Muscle of leg (tissue), 11 donors: Measurements from ENCODE around the gene DOCK2. TPM values are rescaled to one million over a fixed set of nuclear protein-coding genes. Genes with fewer than 3 reads are reported as not detected.

Source experiments
- DNase-seq: peaks from one replicate; pipeline ENCODE4 v3.0.0; 2013
- H3K27ac ChIP-seq: one replicate; pipeline ENCODE4 v1.5.1; 2013; ENCODE audit warnings: mild to moderate bottlenecking, low read length, control low read depth
- H3K27me3 ChIP-seq: one replicate; pipeline ENCODE4 v1.6.1; 2013; ENCODE audit warnings: low read length; ENCODE audit not compliant: control insufficient read depth, insufficient read depth
- H3K36me3 ChIP-seq: one replicate; pipeline ENCODE4 v1.6.1; 2013; ENCODE audit warnings: low read length; ENCODE audit not compliant: control insufficient read depth, insufficient read depth
- H3K4me1 ChIP-seq: one replicate; pipeline ENCODE4 v1.6.1; 2013; ENCODE audit warnings: low read length; ENCODE audit not compliant: control insufficient read depth, insufficient read depth
- H3K4me3 ChIP-seq: one replicate; pipeline ENCODE4 v1.5.1; 2013; ENCODE audit warnings: low read length, control low read depth
- H3K9me3 ChIP-seq: replicated peaks from 2 replicates; pipeline ENCODE4 v1.6.1; 2013; ENCODE audit warnings: low read depth, low read length; ENCODE audit not compliant: control insufficient read depth
- WGBS: methylation state at CpG from one replicate; pipeline ENCODE4 v1.1.5; 2013; ENCODE audit warnings: missing lambda C conversion rate; ENCODE audit not compliant: insufficient coverage; 5-methylcytosine and 5-hydroxymethylcytosine counted together
- polyA plus RNA-seq, 8 donors: library from polyadenylated mRNA; unstranded; fragments of 120-200 nt; gene quantifications; one replicate each; pipeline versions ENCODE4 v1.2.1 to v1.2.3, GENCODE V29; 2013; ENCODE audit warnings: inconsistent platforms in 1 of 8, low replicate concordance in 1 of 8; ENCODE audit not compliant: insufficient read length in 8 of 8, insufficient read depth in 1 of 8
- total RNA-seq: library from RNA; stranded (reverse); fragments of 120-200 nt; gene quantifications from one replicate; pipeline ENCODE4 v1.2.4, GENCODE V29; 2013

Gene DOCK2
- total and polyA plus RNA-seq, 9 donors = 3.4 to 4.5 (median 3.8) TPM

DNA sequence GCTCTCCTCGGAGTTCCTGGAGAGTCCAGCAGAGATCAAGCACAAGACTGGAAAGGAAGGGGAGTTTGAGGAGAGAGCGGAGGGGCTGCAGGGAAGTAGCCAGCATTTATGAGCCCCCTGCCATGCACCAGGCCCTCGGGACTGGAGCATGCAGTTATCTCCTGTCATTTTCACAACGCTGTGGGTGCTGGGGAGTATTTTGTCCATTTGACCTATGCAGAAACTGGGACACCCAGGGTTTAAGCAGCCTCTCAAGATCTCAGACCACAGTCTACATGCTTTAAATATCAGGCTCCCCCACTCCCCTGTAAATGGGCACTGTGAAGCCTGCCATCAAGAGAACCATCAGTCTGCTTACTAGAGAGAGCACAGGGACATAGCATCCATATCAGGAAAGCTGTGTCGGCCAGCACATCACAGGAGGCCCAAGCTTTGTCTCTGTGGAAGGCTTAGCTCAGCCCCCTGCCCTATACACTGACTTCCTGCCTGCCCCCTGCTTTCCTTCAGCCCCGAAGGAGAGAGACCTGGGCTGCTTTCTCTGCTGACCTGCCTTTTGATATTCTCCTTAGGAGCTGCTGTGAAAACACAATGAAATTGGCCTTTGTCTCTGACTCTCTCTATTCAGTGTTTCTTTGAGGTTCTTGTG is 475.9 kb downstream of the DOCK2 start:
- no peak overlapping the region for H3K4me3 ChIP-seq
- DNase-seq = no peak
- no peaks in the 10 kb centered on the region for H3K9me3 ChIP-seq
- WGBS = 23% methylated on average over 3 of the region's 6 CpGs
- H3K27ac ChIP-seq = no peak overlapping the region
- no peaks in the 10 kb centered on the region for H3K27me3 ChIP-seq
- peaks cover 8% of the 10 kb centered on the region for H3K4me1 ChIP-seq
- no peaks in the 10 kb centered on the region for H3K36me3 ChIP-seq

DNA sequence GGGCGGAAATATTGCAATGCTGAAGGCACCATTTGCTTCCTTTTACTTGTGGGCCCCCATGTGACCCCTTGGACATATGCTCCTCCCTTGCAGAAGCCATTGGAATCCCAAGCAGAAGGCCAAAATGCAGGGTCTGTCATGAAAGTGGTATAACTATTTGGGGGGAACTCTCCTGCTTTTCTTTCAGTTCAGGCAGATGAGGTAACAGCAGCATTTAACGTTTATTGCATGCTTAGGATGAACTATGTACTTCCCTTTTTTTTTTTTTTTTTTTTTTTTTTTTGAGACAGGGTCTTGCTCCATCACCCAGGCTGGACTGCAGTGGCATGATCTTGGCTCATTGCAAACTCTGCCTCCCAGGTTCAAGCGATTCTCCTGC is 476.4 kb downstream of the DOCK2 start:
- Histone ChIP-seq H3K27me3 (no peaks in the 10 kb centered on the region), H3K27ac (no peak overlapping the region)
- WGBS = 100% methylated on average over 1 of the region's 3 CpGs

DNA sequence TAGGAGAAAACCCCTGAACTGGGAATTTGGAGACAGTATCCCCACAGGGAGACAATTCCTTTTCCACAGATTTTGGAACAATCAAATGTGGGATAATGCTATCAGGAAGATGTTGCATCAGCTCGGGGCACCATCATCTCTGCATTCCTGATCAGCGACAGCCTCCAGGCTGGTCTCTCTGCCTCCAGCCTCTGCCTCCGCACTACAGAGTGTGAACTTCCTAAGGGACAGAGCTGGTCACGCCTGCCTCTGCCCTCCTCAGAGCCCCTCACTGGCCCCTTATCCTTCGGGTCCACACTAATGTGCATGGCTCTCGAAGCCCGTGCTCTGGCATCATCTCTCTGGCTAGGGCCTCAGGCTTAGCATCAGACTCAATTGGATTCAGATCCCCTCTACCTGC is 477.2 kb downstream of the DOCK2 start:
- 88% methylated on average over 6 of the region's 7 CpGs for WGBS
- DNase-seq = no peak
- Histone ChIP-seq H3K27ac (no peak overlapping the region), H3K4me1 (peaks cover 5% of the 10 kb centered on the region), H3K27me3 (no peaks in the 10 kb centered on the region), H3K36me3 (no peaks in the 10 kb centered on the region), H3K9me3 (no peaks in the 10 kb centered on the region), H3K4me3 (no peak overlapping the region)

More for the DNA sequence above, 476.4 kb downstream of the DOCK2 start:
- Histone ChIP-seq H3K4me3 (no peak overlapping the region), H3K9me3 (no peaks in the 10 kb centered on the region), H3K36me3 (no peaks in the 10 kb centered on the region), H3K4me1 (peaks cover 8% of the 10 kb centered on the region)
- DNase-seq = no peak

DNA sequence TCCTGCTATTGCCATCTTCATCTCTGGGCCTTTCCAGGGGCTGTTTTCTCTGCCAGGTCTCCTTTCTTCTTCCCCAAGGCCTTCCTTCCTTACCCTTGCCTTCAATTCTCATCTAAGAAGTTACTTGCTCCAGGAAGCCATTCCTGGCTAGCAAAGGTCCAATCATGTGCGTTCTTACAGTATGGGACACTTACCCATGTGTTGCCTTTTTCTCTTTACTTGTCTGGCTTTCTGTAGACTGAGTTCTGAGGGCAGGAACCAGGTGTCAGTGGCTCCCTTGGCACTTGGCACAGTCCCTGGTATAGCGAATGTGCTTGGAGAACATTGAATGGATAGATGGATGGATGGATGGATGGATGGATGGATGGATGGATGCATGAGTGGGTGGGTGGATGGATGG is 478.9 kb downstream of the DOCK2 start:
- no peak overlapping the region for H3K4me3 ChIP-seq
- H3K9me3 ChIP-seq = no peaks in the 10 kb centered on the region
- no peaks in the 10 kb centered on the region for H3K4me1 ChIP-seq
- no peak overlapping the region for H3K27ac ChIP-seq
- WGBS = 93% methylated on average over 2 of the region's 2 CpGs
- no peaks in the 10 kb centered on the region for H3K27me3 ChIP-seq
- H3K36me3 ChIP-seq = no peaks in the 10 kb centered on the region
- no peak for DNase-seq

DNA sequence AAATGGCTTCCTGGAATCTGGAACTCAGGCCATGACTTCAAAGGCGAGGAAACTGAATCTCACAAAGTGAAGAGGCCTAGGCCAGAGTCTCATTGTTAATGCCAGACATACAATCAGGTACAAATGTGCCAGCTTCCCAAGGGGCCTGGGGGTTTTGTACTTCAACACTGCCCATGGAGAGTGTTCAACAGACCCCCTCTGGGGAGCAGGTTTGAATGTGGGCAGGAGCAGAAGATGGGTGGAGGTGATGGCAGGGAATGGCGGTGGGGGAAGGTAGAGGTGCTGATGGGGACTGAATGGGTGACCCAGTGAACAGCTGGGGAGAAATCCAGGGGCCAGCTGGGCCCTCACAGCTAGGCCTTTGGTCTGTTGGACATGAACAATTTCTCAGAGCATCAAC is 480.7 kb downstream of the DOCK2 start:
- no peak for DNase-seq

DNA sequence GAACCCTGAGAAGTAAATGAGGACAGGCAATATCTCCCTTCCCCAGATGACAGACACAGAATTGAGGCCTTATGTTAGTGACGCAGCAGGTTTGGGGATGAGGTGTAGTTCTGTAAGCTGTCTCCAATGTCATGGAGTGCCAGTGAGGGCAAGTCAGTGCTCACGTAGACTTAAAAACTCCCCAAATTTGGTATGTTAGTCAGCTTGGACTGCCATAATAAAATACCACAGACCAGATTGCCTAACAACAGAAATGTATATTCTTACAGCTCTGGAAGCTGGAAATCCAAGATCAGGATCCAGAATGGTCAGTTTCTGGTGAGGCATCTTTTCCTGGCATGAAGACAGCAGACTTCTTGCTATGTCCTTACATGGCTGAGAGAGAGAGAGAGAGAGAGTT is 483.5 kb downstream of the DOCK2 start:
- no peaks in the 10 kb centered on the region for H3K4me1 ChIP-seq
- no peaks in the 10 kb centered on the region for H3K9me3 ChIP-seq
- H3K27ac ChIP-seq = no peak overlapping the region
- no peaks in the 10 kb centered on the region for H3K36me3 ChIP-seq
- no peak for DNase-seq
- WGBS = no CpG with 5 or more reads among the region's 2 CpGs
- no peaks in the 10 kb centered on the region for H3K27me3 ChIP-seq
- H3K4me3 ChIP-seq = no peak overlapping the region

More for the DNA sequence above, 480.7 kb downstream of the DOCK2 start:
- Histone ChIP-seq H3K36me3 (no peaks in the 10 kb centered on the region), H3K4me3 (no peak overlapping the region), H3K4me1 (no peaks in the 10 kb centered on the region), H3K27me3 (no peaks in the 10 kb centered on the region), H3K27ac (no peak overlapping the region), H3K9me3 (no peaks in the 10 kb centered on the region)
- 73% methylated on average over 1 of the region's 2 CpGs for WGBS

DNA sequence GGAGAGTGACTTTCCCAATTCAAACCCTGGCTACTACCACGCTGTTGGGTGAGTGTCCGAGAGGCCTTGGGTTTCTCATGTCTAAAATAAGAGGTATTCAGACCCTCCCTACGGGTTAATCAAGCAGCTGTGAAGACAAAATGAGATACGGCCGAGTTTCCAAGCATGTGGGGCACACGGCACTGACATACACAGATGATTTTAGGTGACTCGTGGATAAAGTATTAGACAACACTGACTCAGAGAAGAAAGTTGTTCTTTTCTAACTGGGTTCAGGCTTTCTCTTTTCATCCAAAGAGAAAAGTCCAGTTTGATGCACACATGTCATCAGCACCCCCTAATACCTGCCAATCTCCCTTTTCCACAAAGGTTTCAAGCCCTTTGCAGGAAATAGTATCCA is 484.2 kb downstream of the DOCK2 start:
- no peak overlapping the region for H3K4me3 ChIP-seq
- peaks cover 5% of the 10 kb centered on the region for H3K9me3 ChIP-seq
- no peak overlapping the region for H3K27ac ChIP-seq
- DNase-seq = no peak
- no peaks in the 10 kb centered on the region for H3K36me3 ChIP-seq
- H3K27me3 ChIP-seq = no peaks in the 10 kb centered on the region
- 63% methylated on average over 4 of the region's 7 CpGs for WGBS
- no peaks in the 10 kb centered on the region for H3K4me1 ChIP-seq

DNA sequence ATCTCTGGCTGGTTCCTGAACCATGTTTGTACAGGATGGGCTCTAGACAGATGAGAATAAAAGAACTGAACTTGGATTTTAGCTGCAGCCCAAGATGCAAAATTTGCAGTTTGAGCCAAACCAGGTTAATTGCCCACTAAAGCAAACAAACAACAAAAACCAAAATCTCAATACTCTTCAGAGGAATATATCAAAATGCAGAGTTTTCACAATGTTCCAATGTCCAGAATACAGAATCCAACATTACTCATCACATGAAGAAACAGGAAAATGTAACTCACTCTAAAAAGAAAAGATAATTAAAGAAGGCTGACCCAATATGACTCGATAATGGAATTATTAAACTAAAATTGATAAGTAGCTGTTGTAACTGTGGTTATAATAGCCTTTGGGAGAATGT is 489.0 kb downstream of the DOCK2 start:
- Histone ChIP-seq H3K27me3 (no peaks in the 10 kb centered on the region), H3K9me3 (peaks cover 8% of the 10 kb centered on the region), H3K4me1 (no peaks in the 10 kb centered on the region), H3K27ac (no peak overlapping the region), H3K36me3 (no peaks in the 10 kb centered on the region), H3K4me3 (no peak overlapping the region)
- WGBS = no CpG with 5 or more reads among the region's 1 CpG
- no peak for DNase-seq

DNA sequence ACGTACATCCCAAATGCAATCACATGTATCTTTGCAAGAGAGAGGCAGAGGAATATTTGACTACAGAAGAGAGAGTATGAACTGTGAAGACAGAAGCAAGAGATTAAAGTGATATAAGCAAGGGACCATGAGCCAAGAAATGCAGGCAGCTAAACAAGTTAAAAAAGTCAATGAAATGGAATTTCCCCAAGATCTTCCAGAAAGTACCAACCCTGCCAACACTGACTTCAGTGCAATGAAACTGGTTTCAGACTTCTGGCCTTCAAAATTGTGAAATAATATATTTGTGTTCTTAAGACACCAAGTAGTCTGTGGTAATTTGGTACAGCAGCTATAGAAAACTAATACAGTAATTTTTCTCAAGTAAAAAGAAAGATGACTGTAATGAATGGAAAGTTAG is 489.6 kb downstream of the DOCK2 start:
- Histone ChIP-seq H3K27ac (no peak overlapping the region), H3K36me3 (no peaks in the 10 kb centered on the region), H3K4me1 (no peaks in the 10 kb centered on the region), H3K27me3 (no peaks in the 10 kb centered on the region), H3K9me3 (peaks cover 8% of the 10 kb centered on the region), H3K4me3 (no peak overlapping the region)
- no CpG with 5 or more reads among the region's 1 CpG for WGBS
- no peak for DNase-seq

DNA sequence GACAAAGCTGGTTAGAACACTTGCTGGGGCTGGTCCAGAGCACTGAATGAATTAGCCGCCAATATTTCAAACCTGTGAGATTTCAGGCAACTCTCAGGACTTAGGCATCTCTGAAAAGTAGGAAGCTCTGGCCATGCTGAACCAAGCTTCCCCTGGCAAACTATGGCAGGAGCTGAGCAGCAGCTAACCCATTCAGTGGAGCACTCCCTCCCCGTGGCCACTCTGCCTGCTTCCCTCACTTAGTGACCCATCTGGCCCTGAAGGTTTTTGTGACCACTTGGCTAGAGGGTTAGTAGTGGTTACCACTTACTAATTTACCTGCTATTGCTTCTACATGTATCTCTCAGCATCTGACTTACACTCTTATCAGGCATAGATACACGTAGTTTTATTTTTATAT is 494.2 kb downstream of the DOCK2 start:
- Histone ChIP-seq H3K9me3 (peaks cover 3% of the 10 kb centered on the region), H3K27ac (no peak overlapping the region), H3K4me1 (no peaks in the 10 kb centered on the region), H3K27me3 (no peaks in the 10 kb centered on the region), H3K36me3 (no peaks in the 10 kb centered on the region), H3K4me3 (no peak overlapping the region)
- no peak for DNase-seq
- 55% methylated on average over 1 of the region's 3 CpGs for WGBS
